Choroid plexus epithelial cell (primary cell): ENCODE measurements around the gene SLC25A15.
A peak's percentile ranks its signal among the peaks of the same experiment; 100 is the strongest.

Source experiments
- DNase-seq: peaks from one replicate; pipeline ENCODE4 v3.0.0-alpha.2; 2010; ENCODE audit warnings: low read depth
- H3K4me3 ChIP-seq: 2 replicates; pipeline ENCODE4 v1.5.1; 2011; ENCODE audit warnings: low read depth, mild to moderate bottlenecking, control low read depth, low read length, moderate library complexity
- TF ChIP-seq, protein P1 (sequence below): conservative IDR thresholded peaks from 2 replicates; pipeline ENCODE4 v1.5.1; 2011; ENCODE audit warnings: low read depth, mild to moderate bottlenecking, control low read depth, inconsistent platforms, low read length, moderate library complexity

Gene SLC25A15

DNA sequence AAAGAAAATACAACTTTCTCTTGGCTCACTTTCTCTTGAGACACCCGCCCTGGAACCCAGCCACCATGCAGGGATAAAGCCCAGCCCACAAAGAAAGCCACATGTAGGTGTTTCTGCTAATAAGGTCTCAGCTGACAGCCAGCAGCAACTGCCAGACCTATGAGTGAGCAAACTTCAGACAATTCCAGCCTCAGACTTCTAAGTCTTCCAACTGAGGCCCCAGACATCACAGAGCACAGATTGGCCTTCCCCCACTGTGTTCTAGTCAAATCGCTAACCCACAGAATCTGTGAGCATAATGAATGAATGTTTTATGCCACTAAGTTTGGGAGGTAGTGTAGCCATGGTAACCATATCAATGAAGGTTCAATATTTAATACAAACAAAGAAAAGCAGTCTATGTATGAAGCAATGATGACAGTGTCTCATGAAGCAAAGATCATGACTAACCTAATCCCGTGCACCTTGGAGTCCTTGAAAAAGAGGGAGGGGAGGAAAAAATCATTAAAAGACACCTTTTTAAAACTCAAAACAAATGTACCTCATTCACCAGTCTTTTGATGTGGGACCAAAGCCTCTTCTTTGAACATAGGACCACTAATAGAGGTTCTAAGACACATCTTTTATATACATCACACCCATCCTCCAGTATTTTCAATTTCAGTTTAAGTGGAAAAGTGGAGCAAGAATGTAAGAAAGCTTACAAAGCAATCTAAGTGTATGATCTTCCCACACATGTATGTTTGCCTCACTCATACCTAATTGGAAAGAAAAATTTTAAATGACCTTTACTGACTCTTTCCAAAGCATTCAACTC lies 24.6 kb upstream of the SLC25A15 start:
- TF ChIP-seq, protein P1, sequence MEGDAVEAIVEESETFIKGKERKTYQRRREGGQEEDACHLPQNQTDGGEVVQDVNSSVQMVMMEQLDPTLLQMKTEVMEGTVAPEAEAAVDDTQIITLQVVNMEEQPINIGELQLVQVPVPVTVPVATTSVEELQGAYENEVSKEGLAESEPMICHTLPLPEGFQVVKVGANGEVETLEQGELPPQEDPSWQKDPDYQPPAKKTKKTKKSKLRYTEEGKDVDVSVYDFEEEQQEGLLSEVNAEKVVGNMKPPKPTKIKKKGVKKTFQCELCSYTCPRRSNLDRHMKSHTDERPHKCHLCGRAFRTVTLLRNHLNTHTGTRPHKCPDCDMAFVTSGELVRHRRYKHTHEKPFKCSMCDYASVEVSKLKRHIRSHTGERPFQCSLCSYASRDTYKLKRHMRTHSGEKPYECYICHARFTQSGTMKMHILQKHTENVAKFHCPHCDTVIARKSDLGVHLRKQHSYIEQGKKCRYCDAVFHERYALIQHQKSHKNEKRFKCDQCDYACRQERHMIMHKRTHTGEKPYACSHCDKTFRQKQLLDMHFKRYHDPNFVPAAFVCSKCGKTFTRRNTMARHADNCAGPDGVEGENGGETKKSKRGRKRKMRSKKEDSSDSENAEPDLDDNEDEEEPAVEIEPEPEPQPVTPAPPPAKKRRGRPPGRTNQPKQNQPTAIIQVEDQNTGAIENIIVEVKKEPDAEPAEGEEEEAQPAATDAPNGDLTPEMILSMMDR, result no peak
- H3K4me3 ChIP-seq, result no peak overlapping the region
- DNase-seq, result peak; percentile 50

GRCh38 chr13:40765602-40766001 lies 23.8 kb upstream of the SLC25A15 start:
- TF ChIP-seq, protein P1, result no peak
- H3K4me3 ChIP-seq, result no peak overlapping the region
- no peak for DNase-seq

- peak overlapping the region; percentile 98 for H3K4me3 ChIP-seq
- TF ChIP-seq, protein P1, result no peak
- no peak for DNase-seq
These were observed 19.4 kb upstream of the SLC25A15 start for GRCh38 chr13:40769970-40770369.

DNA sequence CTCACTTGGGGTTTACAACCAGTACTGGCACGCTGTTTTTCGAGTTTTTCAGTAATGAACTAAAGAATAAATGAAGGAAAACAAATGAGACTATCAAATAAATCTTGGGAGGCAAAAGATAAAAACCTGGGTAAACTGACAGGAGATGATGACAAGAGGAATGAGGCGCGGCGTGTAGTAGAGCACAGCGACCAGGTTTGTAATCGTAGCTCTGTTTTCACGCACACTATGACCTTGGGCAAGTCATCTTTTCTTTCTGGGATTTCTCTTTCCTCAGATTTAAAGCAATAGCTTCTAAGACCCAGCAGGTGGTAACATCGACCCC lies 18.8 kb upstream of the SLC25A15 start:
- TF ChIP-seq, protein P1, result no peak
- peak overlapping the region; percentile 98 for H3K4me3 ChIP-seq
- no peak for DNase-seq

DNA sequence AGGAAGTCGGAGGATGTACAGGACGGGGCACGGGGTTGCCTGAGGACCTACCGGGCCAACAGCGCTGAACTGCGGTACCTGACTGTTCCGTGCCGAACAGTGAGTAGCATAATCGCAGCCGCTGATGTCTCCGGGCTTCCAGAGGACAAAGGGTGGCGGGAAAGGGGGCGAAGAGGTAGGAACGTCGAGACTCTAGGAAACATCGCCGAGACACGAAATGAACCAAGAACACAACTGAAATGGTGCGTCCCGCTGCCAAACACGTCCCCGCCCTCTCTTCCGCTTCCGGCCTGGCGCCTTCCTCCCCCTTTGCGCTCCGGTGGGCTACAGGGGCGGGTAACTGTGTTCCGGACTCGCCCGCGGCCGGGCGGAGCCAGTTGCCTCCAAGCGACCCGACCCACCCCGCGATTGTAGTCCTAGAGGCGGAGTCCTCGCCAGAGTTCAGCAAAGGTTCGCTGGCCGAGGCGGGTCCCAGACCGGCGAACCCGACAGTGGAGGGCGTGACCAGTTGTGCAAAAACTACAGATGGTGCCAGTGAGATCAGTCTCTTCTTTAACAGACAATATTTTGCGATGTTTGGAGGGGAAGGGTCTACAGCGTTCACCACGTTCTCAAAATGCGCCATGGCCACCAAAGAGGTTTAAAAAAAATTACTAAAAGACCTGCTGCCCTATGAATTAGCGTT lies 18.3 kb upstream of the SLC25A15 start, which contains the start of gene MRPS31:
MRPS31 (minus strand) TSS at position 257 of the 685 bp plus-strand sequence; CDS start at position 203, 54 bp downstream.
- peak; percentile 97 for DNase-seq
- peak within 1 kb of the TSS; percentile 98 for H3K4me3 ChIP-seq
- TF ChIP-seq, protein P1, result peak; percentile 10

DNA sequence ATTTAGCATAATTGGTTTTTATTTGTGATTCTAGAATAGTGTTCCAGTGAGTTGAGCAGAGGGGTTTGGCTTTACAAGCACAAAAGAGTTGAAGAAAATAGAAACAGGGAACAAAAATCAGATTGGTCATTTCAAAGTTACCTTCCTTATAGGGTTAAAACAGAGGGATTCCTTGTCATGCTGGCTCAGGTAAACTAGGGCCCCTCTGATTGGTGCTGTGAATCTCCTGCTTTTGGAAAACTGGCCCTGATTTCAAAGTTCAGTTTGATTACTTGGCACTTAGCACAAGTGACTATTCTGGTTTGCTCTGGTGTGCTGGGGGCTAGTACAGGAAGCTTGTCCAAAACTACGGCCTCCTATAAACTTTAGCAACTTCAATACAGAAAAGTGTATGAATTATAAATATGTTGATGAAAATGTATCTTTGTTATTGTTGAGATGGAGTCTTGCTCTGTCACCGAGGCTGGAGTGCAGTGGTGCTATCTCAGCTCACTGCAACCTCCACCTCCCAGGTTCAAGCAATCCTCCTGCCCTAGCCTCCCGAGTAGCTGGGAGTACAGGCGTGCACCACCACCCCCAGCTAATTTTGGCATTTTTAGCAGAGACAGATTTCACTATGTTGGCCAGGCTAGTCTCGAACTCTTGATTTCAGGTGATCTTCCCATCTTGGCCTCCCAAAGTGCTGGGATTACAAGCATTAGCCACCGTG lies 16.5 kb upstream of the SLC25A15 start:
- no peak overlapping the region for H3K4me3 ChIP-seq
- TF ChIP-seq, protein P1, result no peak
- DNase-seq, result no peak
